Measurements from ENCODE around the gene SUCLG2.
A peak's percentile ranks its signal among the peaks of the same experiment; 100 is the strongest.

SUCLG2 gene

GRCh38 chr3:67619991-67620390 is 34.4 kb downstream of the SUCLG2 start:
- no peaks in the 10 kb centered on the region; the same call in 1 of the 2 replicates for H3K36me3 ChIP-seq (replicated peaks; ENCODE audit: insufficient read depth, low read length)
- no peak overlapping the region for H3K27ac ChIP-seq (ENCODE audit: low read length)
- no peaks in the 10 kb centered on the region for H3K9me3 ChIP-seq (replicated peaks; ENCODE audit: insufficient read depth, low read length)
- H3K9ac ChIP-seq (ENCODE audit: low read length): no peak overlapping the region
- H3K4me1 ChIP-seq (ENCODE audit: low read length): no peaks in the 10 kb centered on the region
- H3K9me2 ChIP-seq (replicated peaks; ENCODE audit: insufficient read depth, low read length): no peaks in the 10 kb centered on the region
- no peaks in the 10 kb centered on the region for H4K20me1 ChIP-seq (ENCODE audit: insufficient read depth, low read length)
- H3K27me3 ChIP-seq (replicated peaks; ENCODE audit: insufficient read depth, low read length): no peaks in the 10 kb centered on the region
- H3K79me2 ChIP-seq (ENCODE audit: low read length): peaks cover 15% of the 10 kb centered on the region; the same call in 1 of the 2 replicates
- no peaks in the 10 kb centered on the region for H3F3A ChIP-seq (ENCODE audit: insufficient read depth, low read length)
- TF ChIP-seq EZH2 (optimal IDR thresholded peaks at IDR 0.05; ENCODE audit: low read depth, low read length): no peak
- TF ChIP-seq CTCF (IDR thresholded peaks at IDR 0.05; ENCODE audit: low read length): no peak
- no peak overlapping the region for H3K4me3 ChIP-seq (ENCODE audit: low read length)
- H2AFZ ChIP-seq (ENCODE audit: low read length): no peak overlapping the region
- DNase-seq: no peak
- no peak overlapping the region for H3K4me2 ChIP-seq (ENCODE audit: low read depth, low read length)

- Histone ChIP-seq H3K4me3 (ENCODE audit: low read length) (no peak overlapping the region), H3K36me3 (replicated peaks; ENCODE audit: insufficient read depth, low read length) (no peaks in the 10 kb centered on the region; the same call in 1 of the 2 replicates), H4K20me1 (ENCODE audit: insufficient read depth, low read length) (no peaks in the 10 kb centered on the region), H3K27ac (ENCODE audit: low read length) (no peak overlapping the region), H3K27me3 (replicated peaks; ENCODE audit: insufficient read depth, low read length) (no peaks in the 10 kb centered on the region), H3K9ac (ENCODE audit: low read length) (no peak overlapping the region), H3K9me3 (replicated peaks; ENCODE audit: insufficient read depth, low read length) (no peaks in the 10 kb centered on the region), H3K79me2 (ENCODE audit: low read length) (peaks cover 13% of the 10 kb centered on the region; the same call in 1 of the 2 replicates), H2AFZ (ENCODE audit: low read length) (no peak overlapping the region), H3K4me2 (ENCODE audit: low read depth, low read length) (no peak overlapping the region), H3F3A (ENCODE audit: insufficient read depth, low read length) (no peaks in the 10 kb centered on the region), H3K9me2 (replicated peaks; ENCODE audit: insufficient read depth, low read length) (no peaks in the 10 kb centered on the region), H3K4me1 (ENCODE audit: low read length) (no peaks in the 10 kb centered on the region)
- TF ChIP-seq CTCF (IDR thresholded peaks at IDR 0.05; ENCODE audit: low read length) (no peak), EZH2 (optimal IDR thresholded peaks at IDR 0.05; ENCODE audit: low read depth, low read length) (no peak), EZH2phosphoT487 (IDR thresholded peaks at IDR 0.05; ENCODE audit: low read length) (no peak)
- DNase-seq: peak; percentile 16
These were observed 36.9 kb downstream of the SUCLG2 start for GRCh38 chr3:67617518-67617917.

DNA sequence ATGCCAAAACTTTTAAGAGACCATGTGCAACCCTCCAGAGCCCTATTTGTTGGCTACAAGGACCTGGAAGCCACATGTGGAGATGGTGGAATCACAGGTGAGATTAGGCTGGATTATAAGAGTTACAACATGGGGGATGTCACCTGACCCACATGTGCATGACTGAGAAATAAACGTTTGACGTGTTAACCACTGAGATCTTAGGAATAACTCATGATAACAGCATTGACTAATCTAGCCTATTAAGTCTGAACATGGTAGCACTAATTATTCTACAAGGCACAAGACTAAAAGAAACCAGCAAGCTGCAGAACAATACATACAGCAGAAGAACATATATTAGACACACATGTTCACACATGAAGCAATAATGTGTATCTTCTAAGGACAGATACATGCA is 38.4 kb downstream of the SUCLG2 start:
- H3K4me2 ChIP-seq (ENCODE audit: low read depth, low read length): no peak overlapping the region
- peaks cover 13% of the 10 kb centered on the region; the same call in 1 of the 2 replicates for H3K79me2 ChIP-seq (ENCODE audit: low read length)
- no peaks in the 10 kb centered on the region for H3F3A ChIP-seq (ENCODE audit: insufficient read depth, low read length)
- H3K9ac ChIP-seq (ENCODE audit: low read length): no peak overlapping the region
- H4K20me1 ChIP-seq (ENCODE audit: insufficient read depth, low read length): no peaks in the 10 kb centered on the region
- H3K27me3 ChIP-seq (replicated peaks; ENCODE audit: insufficient read depth, low read length): no peaks in the 10 kb centered on the region
- no peaks in the 10 kb centered on the region for H3K9me3 ChIP-seq (replicated peaks; ENCODE audit: insufficient read depth, low read length)
- no peak overlapping the region for H3K27ac ChIP-seq (ENCODE audit: low read length)
- H2AFZ ChIP-seq (ENCODE audit: low read length): no peak overlapping the region
- TF ChIP-seq EZH2 (optimal IDR thresholded peaks at IDR 0.05; ENCODE audit: low read depth, low read length) (no peak), EZH2phosphoT487 (IDR thresholded peaks at IDR 0.05; ENCODE audit: low read length) (no peak), CTCF (IDR thresholded peaks at IDR 0.05; ENCODE audit: low read length) (no peak)
- H3K9me2 ChIP-seq (replicated peaks; ENCODE audit: insufficient read depth, low read length): no peaks in the 10 kb centered on the region
- DNase-seq: no peak
- no peaks in the 10 kb centered on the region; the same call in 1 of the 2 replicates for H3K36me3 ChIP-seq (replicated peaks; ENCODE audit: insufficient read depth, low read length)
- no peak overlapping the region for H3K4me3 ChIP-seq (ENCODE audit: low read length)
- no peaks in the 10 kb centered on the region for H3K4me1 ChIP-seq (ENCODE audit: low read length)

All from MM.1S (cell line).